ENCODE results near the gene GTPBP3.
A peak's percentile ranks its signal among the peaks of the same experiment; 100 is the strongest.

The GTPBP3 gene

GRCh38 chr19:17309198-17309964 is 28.0 kb upstream of the GTPBP3 start, which contains the start of gene DDA1:
Gene DDA1 (plus strand): TSS chr19:17309563. CDS start chr19:17309655, 92 bp downstream.
- DNase-seq = peak; percentile 99

GRCh38 chr19:17309965-17310461 is 27.3 kb upstream of the GTPBP3 start:
- DNase-seq = no peak

- DNase-seq = no peak
Observed at GRCh38 chr19:17311455-17312188, 25.7 kb upstream of the GTPBP3 start.

- no peak for DNase-seq
Observed at GRCh38 chr19:17312189-17313113, 24.9 kb upstream of the GTPBP3 start.

GRCh38 chr19:17314007-17314593 is 23.3 kb upstream of the GTPBP3 start:
- no peak for DNase-seq

GRCh38 chr19:17318966-17319365 is 18.4 kb upstream of the GTPBP3 start:
- no peak for DNase-seq

- no peak for DNase-seq
Observed at GRCh38 chr19:17319473-17320238, 17.7 kb upstream of the GTPBP3 start.

GRCh38 chr19:17320435-17320834 is 16.9 kb upstream of the GTPBP3 start:
- no peak for DNase-seq

- no peak for DNase-seq
Observed at GRCh38 chr19:17321655-17322489, 15.5 kb upstream of the GTPBP3 start.

GRCh38 chr19:17322854-17323253 is 14.5 kb upstream of the GTPBP3 start:
- no peak for DNase-seq

GRCh38 chr19:17323300-17323963 is 13.9 kb upstream of the GTPBP3 start:
- no peak for DNase-seq

- DNase-seq = no peak
Observed at GRCh38 chr19:17323964-17324332, 13.4 kb upstream of the GTPBP3 start.

- no peak for DNase-seq
Observed at GRCh38 chr19:17324357-17325114, 12.8 kb upstream of the GTPBP3 start.

- no peak for DNase-seq
Observed at GRCh38 chr19:17325133-17325532, 12.2 kb upstream of the GTPBP3 start.

GRCh38 chr19:17325881-17326594 is 11.3 kb upstream of the GTPBP3 start:
- no peak for DNase-seq

- no peak for DNase-seq
Observed at GRCh38 chr19:17326595-17326966, 10.8 kb upstream of the GTPBP3 start.

- no peak for DNase-seq
Observed at GRCh38 chr19:17327068-17327653, 10.2 kb upstream of the GTPBP3 start.
